SJCRH30 (cell line): ENCODE results near the gene LILRA6. TPM values are rescaled to one million over a fixed set of nuclear protein-coding genes. Genes with fewer than 3 reads are reported as not detected.
A peak's percentile ranks its signal among the peaks of the same experiment; 100 is the strongest.
"Not testable (repeated sequence)": the region's sequence is repeated elsewhere in the genome, so short reads cannot be mapped to it uniquely, and the experiment has no call there.

ENCODE experiments used
- DNase-seq, 2 experiments: peaks; one replicate each; pipeline ENCODE4 v3.0.0-alpha.2; 2015 to 2020
- H3K27ac ChIP-seq: fragments of 250-450 bp; sonication (Bioruptor Pico); 2 replicates; pipeline ENCODE4 v1.5.1; 2020; ENCODE audit warnings: mild to moderate bottlenecking, moderate library complexity
- H3K27me3 ChIP-seq: fragments of 250-450 bp; sonication (Bioruptor Pico); 2 replicates; pipeline ENCODE4 v1.5.1; 2020; ENCODE audit warnings: mild to moderate bottlenecking, moderate library complexity
- H3K36me3 ChIP-seq: fragments of 250-450 bp; sonication (Bioruptor Pico); 2 replicates; pipeline ENCODE4 v1.5.1; 2020; ENCODE audit warnings: mild to moderate bottlenecking, moderate library complexity
- H3K4me1 ChIP-seq: fragments of 250-450 bp; sonication (Bioruptor Pico); 2 replicates; pipeline ENCODE4 v1.5.1; 2020; ENCODE audit warnings: mild to moderate bottlenecking, moderate library complexity
- H3K4me3 ChIP-seq: fragments of 250-450 bp; sonication (Bioruptor Pico); 2 replicates; pipeline ENCODE4 v1.5.1; 2020; ENCODE audit warnings: mild to moderate bottlenecking, moderate library complexity
- H3K9me3 ChIP-seq: fragments of 250-450 bp; sonication (Bioruptor Pico); replicated peaks from 2 replicates; pipeline ENCODE4 v1.5.1; 2020; ENCODE audit warnings: mild to moderate bottlenecking, moderate library complexity
- total RNA-seq: library from RNA; depleted of rRNA; stranded (reverse); fragments of >200 nt; shearing (Covaris generic); gene quantifications from 2 replicates; pipeline ENCODE4 v1.2.3, GENCODE V29; 2014

LILRA6 gene
- total RNA-seq, 1 experiment from 2014 or later: not detected

GRCh38 chr19:54229146-54229545 lies 13.4 kb downstream of the LILRA6 start:
- Histone ChIP-seq H3K27me3 (no peaks in the 10 kb centered on the region), H3K9me3 (0 out of 2 replicates have a peak, but pooled peaks cover 2% of the 10 kb centered on the region), H3K4me3 (no peak overlapping the region), H3K36me3 (no peaks in the 10 kb centered on the region), H3K27ac (no peak overlapping the region), H3K4me1 (no peaks in the 10 kb centered on the region)
- DNase-seq: no peak

GRCh38 chr19:54224619-54225018 lies 18.0 kb downstream of the LILRA6 start:
- H3K27ac ChIP-seq, DNase-seq, H3K27me3 ChIP-seq: not testable (repeated sequence)

DNA sequence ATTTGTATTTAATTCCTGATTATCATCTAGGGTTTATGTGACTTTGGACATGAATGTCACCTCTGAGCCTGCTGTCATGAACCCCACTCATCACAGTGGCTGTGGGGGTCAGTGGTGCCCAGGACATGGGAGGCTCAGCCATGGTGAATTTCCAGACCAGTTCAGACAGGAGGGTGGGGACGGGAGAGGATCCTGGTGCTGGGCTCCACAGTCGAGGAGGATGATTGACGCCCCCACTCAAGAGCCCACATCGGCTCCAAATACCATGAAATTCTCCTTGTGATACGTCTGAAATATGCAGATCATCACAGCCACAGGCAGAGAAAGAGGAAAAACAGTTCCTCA lies 18.7 kb downstream of the LILRA6 start:
- not testable (repeated sequence) for H3K9me3 ChIP-seq, H3K27ac ChIP-seq, H3K27me3 ChIP-seq, H3K36me3 ChIP-seq, H3K4me1 ChIP-seq, DNase-seq, H3K4me3 ChIP-seq

More at GRCh38 chr19:54224619-54225018, 18.0 kb downstream of the LILRA6 start:
- not testable (repeated sequence) for H3K36me3 ChIP-seq, H3K4me1 ChIP-seq, H3K4me3 ChIP-seq, H3K9me3 ChIP-seq

GRCh38 chr19:54223277-54223936 lies 19.2 kb downstream of the LILRA6 start:
- H3K4me1 ChIP-seq, H3K36me3 ChIP-seq, H3K27ac ChIP-seq, H3K4me3 ChIP-seq, DNase-seq, H3K9me3 ChIP-seq, H3K27me3 ChIP-seq: not testable (repeated sequence)

GRCh38 chr19:54222474-54223276 lies 19.9 kb downstream of the LILRA6 start, which contains the start of gene LILRB3:
Gene LILRB3, minus strand, starts transcription at chr19:54223007. Its CDS starts 31 bp downstream, at chr19:54222976.
- H3K36me3 ChIP-seq, DNase-seq, H3K27me3 ChIP-seq, H3K4me3 ChIP-seq, H3K9me3 ChIP-seq, H3K27ac ChIP-seq, H3K4me1 ChIP-seq: not testable (repeated sequence)

- DNase-seq, H3K4me3 ChIP-seq, H3K36me3 ChIP-seq, H3K4me1 ChIP-seq, H3K27me3 ChIP-seq, H3K9me3 ChIP-seq, H3K27ac ChIP-seq: not testable (repeated sequence)
Measured at GRCh38 chr19:54221947-54222346, 20.6 kb downstream of the LILRA6 start.

DNA sequence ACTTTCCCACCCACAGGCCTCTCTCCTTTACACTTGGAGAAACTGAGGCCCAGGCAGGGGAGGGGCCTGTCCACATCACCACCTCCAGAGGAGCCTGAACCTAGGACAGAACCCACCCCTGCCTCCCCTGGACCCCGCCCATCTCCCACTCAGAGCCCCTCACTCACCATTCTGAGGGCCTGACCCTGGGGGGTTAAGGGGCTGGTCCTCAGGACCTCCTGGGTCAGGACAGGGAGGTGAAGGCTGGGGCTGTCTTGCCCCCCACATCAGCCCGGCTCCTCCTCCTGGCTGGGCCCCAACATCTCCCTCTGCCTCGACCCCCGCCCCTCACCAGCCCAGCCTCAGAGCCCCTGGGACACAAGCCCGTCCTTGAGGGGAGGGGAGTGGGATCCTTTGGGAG lies 22.9 kb downstream of the LILRA6 start:
- not testable (repeated sequence) for H3K4me1 ChIP-seq, H3K9me3 ChIP-seq, H3K27me3 ChIP-seq, DNase-seq, H3K27ac ChIP-seq, H3K36me3 ChIP-seq, H3K4me3 ChIP-seq

DNA sequence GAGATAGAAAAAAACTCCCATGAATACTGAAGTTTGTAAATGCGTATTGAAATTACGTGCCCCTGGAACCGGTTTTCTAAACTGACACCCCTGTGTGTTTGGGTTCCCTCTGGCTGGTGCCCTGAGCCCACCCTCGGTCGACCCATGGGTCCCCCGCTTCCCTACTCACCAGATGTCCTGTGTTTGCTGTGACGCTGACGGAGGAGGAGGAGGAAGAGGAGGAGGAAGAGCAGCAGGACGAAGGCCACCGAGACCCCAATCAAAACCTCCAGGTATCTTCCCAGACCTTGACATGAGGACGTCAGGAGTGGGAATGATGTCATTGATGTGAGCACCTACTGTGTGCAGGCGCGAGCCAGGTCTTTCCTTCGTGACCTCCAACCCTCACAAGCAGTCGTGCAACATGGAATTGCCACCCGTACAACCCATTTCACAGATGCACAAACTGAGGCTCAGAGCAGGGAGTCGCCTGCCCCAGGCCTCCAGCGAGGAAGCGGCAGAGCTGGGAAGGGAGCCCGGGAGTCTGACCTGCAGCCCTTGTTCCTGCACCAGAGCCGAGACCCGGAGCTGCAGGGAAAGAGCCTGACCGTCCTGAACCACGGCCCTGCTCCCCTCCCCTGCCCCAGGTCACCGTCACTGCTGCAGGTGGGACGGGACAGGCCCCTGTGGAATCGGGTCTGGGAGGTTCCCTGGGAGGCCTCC lies 23.5 kb downstream of the LILRA6 start:
- H3K36me3 ChIP-seq: no peaks in the 10 kb centered on the region
- H3K27me3 ChIP-seq: no peaks in the 10 kb centered on the region
- H3K4me1 ChIP-seq: peaks cover 7% of the 10 kb centered on the region; the same call in 1 of the 2 replicates
- DNase-seq: no peak
- H3K27ac ChIP-seq: no peak overlapping the region
- H3K9me3 ChIP-seq: no peaks in the 10 kb centered on the region
- H3K4me3 ChIP-seq: no peak overlapping the region

- Histone ChIP-seq H3K27ac (peak overlapping the region; percentile 39), H3K36me3 (no peaks in the 10 kb centered on the region), H3K27me3 (no peaks in the 10 kb centered on the region), H3K4me3 (no peak overlapping the region), H3K9me3 (no peaks in the 10 kb centered on the region), H3K4me1 (peaks cover 7% of the 10 kb centered on the region; the same call in 1 of the 2 replicates)
- DNase-seq: no peak
Measured at GRCh38 chr19:54218259-54218658, 24.3 kb downstream of the LILRA6 start.

DNA sequence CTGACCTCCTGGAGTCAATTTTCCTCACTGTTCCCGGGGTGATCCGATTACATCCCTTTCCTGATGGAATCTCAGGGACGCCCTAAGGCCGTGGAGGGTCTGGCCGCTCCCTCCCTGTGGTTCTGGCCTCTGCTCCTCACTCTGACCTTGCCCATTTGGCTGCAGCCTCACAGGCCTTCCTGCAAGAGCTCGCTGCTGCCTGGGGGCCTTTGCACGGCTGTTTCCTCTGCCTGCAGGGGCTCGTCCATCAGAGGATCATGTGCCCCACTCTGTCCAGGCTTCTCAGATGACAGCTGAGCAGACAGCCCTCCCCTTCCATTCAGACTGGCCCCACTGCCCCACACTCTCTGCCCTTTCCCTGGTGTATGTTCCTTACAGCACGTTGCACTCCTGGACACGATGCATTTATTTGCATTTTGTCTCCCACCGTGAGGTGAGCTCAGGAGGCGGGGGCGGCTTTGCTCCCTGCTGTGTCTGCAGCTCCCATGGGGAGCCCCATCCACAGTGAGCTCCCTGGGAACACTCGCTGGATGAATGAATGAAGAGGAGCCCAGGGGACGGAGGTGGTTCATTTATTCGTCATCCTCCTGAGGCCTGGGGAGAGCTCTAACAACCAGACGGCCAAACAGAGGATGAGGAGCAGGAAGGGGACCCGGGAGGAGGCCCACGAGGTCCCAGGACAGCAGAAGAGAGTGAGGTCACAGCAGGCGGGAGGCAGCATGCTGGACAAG lies 24.9 kb downstream of the LILRA6 start:
- not testable (repeated sequence) for H3K4me1 ChIP-seq, H3K27me3 ChIP-seq, H3K9me3 ChIP-seq, H3K4me3 ChIP-seq, H3K36me3 ChIP-seq
- DNase-seq: peak; percentile 75 to 80
- peak overlapping the region; percentile 39; the same call in 1 of the 2 replicates for H3K27ac ChIP-seq

GRCh38 chr19:54216869-54217268 lies 25.7 kb downstream of the LILRA6 start:
- H3K4me1 ChIP-seq: peaks cover 7% of the 10 kb centered on the region; the same call in 1 of the 2 replicates
- no peaks in the 10 kb centered on the region for H3K27me3 ChIP-seq
- no peaks in the 10 kb centered on the region for H3K9me3 ChIP-seq
- no peak overlapping the region for H3K27ac ChIP-seq
- DNase-seq: no peak
- H3K4me3 ChIP-seq: no peak overlapping the region
- H3K36me3 ChIP-seq: no peaks in the 10 kb centered on the region

DNA sequence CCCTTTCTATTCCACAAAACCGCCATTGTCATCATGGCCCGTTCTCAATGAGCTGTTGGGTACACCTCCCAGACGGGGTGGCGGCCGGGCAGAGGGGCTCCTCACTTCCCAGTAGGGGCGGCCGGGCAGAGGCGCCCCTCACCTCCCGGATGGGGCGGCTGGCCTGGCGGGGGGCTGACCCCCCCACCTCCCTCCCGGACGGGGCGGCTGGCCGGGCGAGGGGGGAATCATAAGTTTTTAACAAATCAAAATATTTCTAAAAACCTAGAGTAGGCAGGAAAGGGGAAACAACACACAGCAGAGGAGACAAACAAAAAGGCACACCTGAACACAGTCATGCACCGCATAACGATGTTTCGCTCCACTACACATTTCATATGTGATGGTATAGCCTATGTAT lies 27.9 kb downstream of the LILRA6 start:
- H3K27me3 ChIP-seq, H3K27ac ChIP-seq, DNase-seq, H3K36me3 ChIP-seq, H3K9me3 ChIP-seq, H3K4me3 ChIP-seq: not testable (repeated sequence)
- H3K4me1 ChIP-seq: peaks cover 15% of the 10 kb centered on the region

GRCh38 chr19:54214217-54214616 lies 28.4 kb downstream of the LILRA6 start:
- H3K4me1 ChIP-seq: peaks cover 20% of the 10 kb centered on the region
- H3K4me3 ChIP-seq, H3K27ac ChIP-seq, H3K36me3 ChIP-seq, H3K9me3 ChIP-seq, H3K27me3 ChIP-seq, DNase-seq: not testable (repeated sequence)

GRCh38 chr19:54211235-54211634 lies 31.4 kb downstream of the LILRA6 start:
- H3K36me3 ChIP-seq: peaks cover 21% of the 10 kb centered on the region
- no peaks in the 10 kb centered on the region for H3K9me3 ChIP-seq
- H3K4me1 ChIP-seq: peaks cover 43% of the 10 kb centered on the region
- H3K27ac ChIP-seq: no peak overlapping the region
- no peaks in the 10 kb centered on the region for H3K27me3 ChIP-seq
- no peak for DNase-seq
- H3K4me3 ChIP-seq: no peak overlapping the region
